Measurements from ENCODE around the gene SRRM3. TPM values are rescaled to one million over a fixed set of nuclear protein-coding genes. Genes with fewer than 3 reads are reported as not detected.

The SRRM3 gene
- total RNA-seq, 1 experiment from 2014 or later = 1.7 TPM

- H3K27ac Mint-ChIP-seq (ENCODE audit: unreplicated experiment) = no peak overlapping the region
- Histone ChIP-seq H3K36me3 (ENCODE audit: control insufficient read depth, insufficient read depth, low read length) (no peaks in the 10 kb centered on the region), H3K4me1 (no peaks in the 10 kb centered on the region; the same call in 1 of the 2 replicates), H3K4me3 (ENCODE audit: low read depth, low read length) (no peak overlapping the region), H3K9me3 (no peaks in the 10 kb centered on the region), H3K27me3 (replicated peaks; ENCODE audit: control insufficient read depth, insufficient read depth, low read length) (no peaks in the 10 kb centered on the region)
- H3K27me3 Mint-ChIP-seq (ENCODE audit: insufficient read depth, unreplicated experiment) = peaks cover 9% of the 10 kb centered on the region
- DNase-seq = peak in 1 of 2 experiments; percentile 19
- H3K4me3 Mint-ChIP-seq (ENCODE audit: unreplicated experiment) = peak overlapping the region; percentile 32
- intact Hi-C loops (cut with micrococcal nuclease; ENCODE audit: unreplicated experiment) = no loop called here
- H3K4me1 Mint-ChIP-seq (ENCODE audit: low read depth, unreplicated experiment) = no peaks in the 10 kb centered on the region
- ChIA-PET CTCF (interaction anchor here (0.6 to 0.9 kb wide), 2 partner anchors 34 to 60 kb away, joined by 5 to 6 read pairs; no protein-coding TSS in a partner anchor), POLR2A (no interaction called here)
- H3K9me3 Mint-ChIP-seq (ENCODE audit: unreplicated experiment) = no peaks in the 10 kb centered on the region
- no peak for TF ChIP-seq CTCF (IDR thresholded peaks at IDR 0.05; ENCODE audit: insufficient read depth in 1 of 2, low read depth in 1 of 2, low read length in 1 of 2, severe bottlenecking in 1 of 2, unreplicated experiment in 1 of 2)
- no peaks in the 10 kb centered on the region for H3K36me3 Mint-ChIP-seq (ENCODE audit: insufficient read depth, unreplicated experiment)
- BruUV-seq (replicated peaks) = no TSS peak
Observed at GRCh38 chr7:76202666-76203030, 952 bp downstream of the SRRM3 start.

GRCh38 chr7:76204147-76204546 lies 2.5 kb downstream of the SRRM3 start:
- H3K9me3 Mint-ChIP-seq (ENCODE audit: unreplicated experiment) = no peaks in the 10 kb centered on the region
- H3K27me3 Mint-ChIP-seq (ENCODE audit: insufficient read depth, unreplicated experiment) = peaks cover 16% of the 10 kb centered on the region
- H3K4me3 Mint-ChIP-seq (ENCODE audit: unreplicated experiment) = no peak overlapping the region
- intact Hi-C loops (cut with micrococcal nuclease; ENCODE audit: unreplicated experiment) = no loop called here
- no peaks in the 10 kb centered on the region for H3K36me3 ChIP-seq (ENCODE audit: control insufficient read depth, insufficient read depth, low read length)
- H3K9me3 ChIP-seq = no peaks in the 10 kb centered on the region
- H3K36me3 Mint-ChIP-seq (ENCODE audit: insufficient read depth, unreplicated experiment) = no peaks in the 10 kb centered on the region
- CTCF ChIA-PET = no interaction called here
- H3K4me3 ChIP-seq (ENCODE audit: low read depth, low read length) = no peak overlapping the region
- H3K27ac Mint-ChIP-seq (ENCODE audit: unreplicated experiment) = no peak overlapping the region
- TF ChIP-seq CTCF (IDR thresholded peaks at IDR 0.05; ENCODE audit: insufficient read depth in 1 of 2, low read depth in 1 of 2, low read length in 1 of 2, severe bottlenecking in 1 of 2, unreplicated experiment in 1 of 2) = no peak
- H3K4me1 ChIP-seq = no peaks in the 10 kb centered on the region; the same call in 1 of the 2 replicates
- H3K4me1 Mint-ChIP-seq (ENCODE audit: low read depth, unreplicated experiment) = no peaks in the 10 kb centered on the region
- POLR2A ChIA-PET = no interaction called here
- BruUV-seq (replicated peaks) = no TSS peak
- H3K27me3 ChIP-seq (replicated peaks; ENCODE audit: control insufficient read depth, insufficient read depth, low read length) = no peaks in the 10 kb centered on the region
- DNase-seq = no peak

- H3K36me3 ChIP-seq (ENCODE audit: control insufficient read depth, insufficient read depth, low read length) = no peaks in the 10 kb centered on the region
- DNase-seq = no peak
- H3K27me3 Mint-ChIP-seq (ENCODE audit: insufficient read depth, unreplicated experiment) = peaks cover 21% of the 10 kb centered on the region
- no peak overlapping the region for H3K27ac Mint-ChIP-seq (ENCODE audit: unreplicated experiment)
- H3K4me3 ChIP-seq (ENCODE audit: low read depth, low read length) = no peak overlapping the region
- no TSS peak for BruUV-seq (replicated peaks)
- no peak overlapping the region for H3K4me3 Mint-ChIP-seq (ENCODE audit: unreplicated experiment)
- ChIA-PET CTCF (no interaction called here), POLR2A (no interaction called here)
- H3K9me3 Mint-ChIP-seq (ENCODE audit: unreplicated experiment) = no peaks in the 10 kb centered on the region
- H3K36me3 Mint-ChIP-seq (ENCODE audit: insufficient read depth, unreplicated experiment) = no peaks in the 10 kb centered on the region
- no peaks in the 10 kb centered on the region; the same call in 1 of the 2 replicates for H3K27me3 ChIP-seq (replicated peaks; ENCODE audit: control insufficient read depth, insufficient read depth, low read length)
- H3K9me3 ChIP-seq = no peaks in the 10 kb centered on the region
- H3K4me1 ChIP-seq = no peaks in the 10 kb centered on the region; the same call in 1 of the 2 replicates
- no peak for TF ChIP-seq CTCF (IDR thresholded peaks at IDR 0.05; ENCODE audit: insufficient read depth in 1 of 2, low read depth in 1 of 2, low read length in 1 of 2, severe bottlenecking in 1 of 2, unreplicated experiment in 1 of 2)
- intact Hi-C loops (cut with micrococcal nuclease; ENCODE audit: unreplicated experiment) = no loop called here
- H3K4me1 Mint-ChIP-seq (ENCODE audit: low read depth, unreplicated experiment) = no peaks in the 10 kb centered on the region
Observed at GRCh38 chr7:76206633-76207032, 4.9 kb downstream of the SRRM3 start.

Measured in Caco-2 (cell line).